NT2/D1 (cell line): Measurements from ENCODE around the gene IQSEC3.

Experiments
- SUZ12 ChIP-seq: IDR thresholded peaks from 2 replicates; pipeline ENCODE4 v1.6.1; 2011; ENCODE audit not compliant: insufficient read length, insufficient read depth; ENCODE audit errors: extremely low read depth
- YY1 ChIP-seq: IDR thresholded peaks from 2 replicates; pipeline ENCODE4 v1.6.1; 2011; ENCODE audit not compliant: insufficient read length, insufficient read depth
- ZNF274 ChIP-seq: IDR thresholded peaks from 2 replicates; pipeline ENCODE4 v1.6.1; 2011; ENCODE audit warnings: mild to moderate bottlenecking, low read depth, low read length

DNA sequence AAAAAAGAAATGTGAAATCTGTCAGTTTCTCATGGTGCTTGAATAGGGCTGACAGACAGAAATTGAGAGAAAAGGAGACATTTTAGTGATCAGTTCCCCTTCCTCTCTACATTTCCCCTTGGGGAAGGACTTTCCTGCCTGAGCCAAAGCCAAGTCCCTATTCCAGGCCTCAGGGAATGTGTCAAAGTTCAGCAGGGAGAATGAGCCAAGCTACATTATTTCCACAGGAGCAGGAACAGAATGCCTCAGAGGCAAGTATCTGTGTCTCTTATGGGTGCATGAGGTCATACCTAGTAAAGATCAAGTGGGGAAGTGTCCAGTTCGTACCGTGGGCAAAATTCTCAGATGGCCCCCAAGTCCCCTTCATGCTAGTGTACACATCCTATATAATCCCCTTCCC lies 68.6 kb downstream of the IQSEC3 start:
- TF ChIP-seq YY1: no peak
- no peak for TF ChIP-seq SUZ12
- TF ChIP-seq ZNF274: no peak
